OCI-LY3 (cell line): Measurements from ENCODE around the gene HOXD3.

ENCODE experiments used
- H2AFZ ChIP-seq: fragments of 200-600, 300-600 bp; shearing (Covaris generic); 2 replicates; pipeline ENCODE4 v1.6.0; 2014; ENCODE audit warnings: antibody characterized with exemption, low read depth, low read length
- H3K27ac ChIP-seq: fragments of 200-600, 300-600 bp; sonication (generic); 2 replicates; pipeline ENCODE4 v1.5.1; 2014; ENCODE audit warnings: mild to moderate bottlenecking, low read length, moderate library complexity, mixed read lengths
- H3K27me3 ChIP-seq: fragments of 200-600, 300-600 bp; sonication (generic); 2 replicates; pipeline ENCODE4 v1.6.1; 2014; ENCODE audit warnings: low read depth, low read length, mixed read lengths
- H3K36me3 ChIP-seq: fragments of 200-600, 300-600 bp; sonication (generic); replicated peaks from 2 replicates; pipeline ENCODE3; 2014; ENCODE audit warnings: low read depth, low read length, mixed read lengths
- H3K4me1 ChIP-seq: fragments of 300-600, 200-600 bp; sonication (generic); 2 replicates; pipeline ENCODE4 v1.6.1; 2014; ENCODE audit warnings: low read length, mixed read lengths
- H3K4me2 ChIP-seq: fragments of 200-600, 300-600 bp; sonication (generic); 2 replicates; pipeline ENCODE4 v1.6.1; 2014; ENCODE audit warnings: low read length, mixed read lengths
- H3K4me3 ChIP-seq: fragments of 300-600, 200-600 bp; sonication (generic); 2 replicates; pipeline ENCODE4 v1.5.1; 2014; ENCODE audit warnings: antibody characterized with exemption, mild to moderate bottlenecking, low read length, moderate library complexity
- H3K79me2 ChIP-seq: fragments of 300-600, 200-600 bp; shearing (Covaris generic); 2 replicates; pipeline ENCODE4 v1.6.1; 2014; ENCODE audit warnings: mild to moderate bottlenecking, low read length, mixed read lengths
- H3K9ac ChIP-seq: fragments of 300-600, 200-600 bp; shearing (Covaris generic); 2 replicates; pipeline ENCODE4 v1.6.0; 2014; ENCODE audit warnings: mild to moderate bottlenecking, low read length, moderate library complexity
- H3K9me3 ChIP-seq: fragments of 200-600, 300-600 bp; shearing (Covaris generic); 2 replicates; pipeline ENCODE4 v1.6.1; 2014; ENCODE audit warnings: low read length, mixed read lengths; ENCODE audit not compliant: insufficient read depth
- H4K20me1 ChIP-seq: fragments of 200-600, 300-600 bp; sonication (generic); 2 replicates; pipeline ENCODE4 v1.6.1; 2016; ENCODE audit warnings: low read length, mixed read lengths; ENCODE audit not compliant: insufficient read depth
- EZH2phosphoT487 ChIP-seq: fragments of 200-600 bp; shearing (Covaris generic); IDR thresholded peaks from 2 replicates; pipeline ENCODE4 v1.6.1; 2018; ENCODE audit warnings: antibody characterized with exemption, mixed run types, low read depth
- TF ChIP-seq, protein P1 (sequence below): fragments of 200-600, 300-600 bp; sonication (generic); IDR thresholded peaks from 2 replicates; pipeline ENCODE4 v1.5.1; 2014; ENCODE audit warnings: antibody characterized with exemption, low read length, low read depth

Gene HOXD3

DNA sequence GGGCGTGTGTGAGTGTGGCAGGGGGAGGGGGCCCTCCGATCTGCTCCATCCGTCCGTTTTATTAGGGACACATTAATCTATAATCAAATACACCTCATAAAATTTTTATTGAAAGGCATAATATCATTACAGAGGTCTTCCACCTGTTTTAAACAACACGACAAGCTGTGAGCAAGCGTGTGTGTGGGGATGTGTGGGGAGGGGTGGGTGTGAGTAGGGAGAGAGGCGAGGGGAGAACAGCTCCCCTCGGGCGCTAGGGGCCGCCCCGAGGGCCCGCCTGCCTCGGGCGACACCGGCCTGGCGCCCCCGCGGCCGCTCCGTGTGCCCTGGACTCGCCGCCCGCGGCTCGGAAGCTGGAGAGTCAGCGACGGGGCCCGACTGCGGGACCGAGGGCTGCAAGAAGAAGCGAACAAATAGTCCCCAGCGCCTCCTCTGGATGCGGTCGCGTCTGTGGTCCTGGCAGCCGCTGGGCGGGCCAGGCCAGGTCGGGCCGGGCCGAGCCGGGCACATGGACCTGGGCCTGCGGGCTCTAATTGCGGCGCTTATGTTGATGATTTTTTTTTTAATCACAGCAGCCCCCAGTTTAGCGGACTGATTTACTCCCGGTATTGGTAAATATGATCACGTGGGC is 34.9 kb upstream of the HOXD3 start:
- no peak overlapping the region for H3K9ac ChIP-seq
- H3K9me3 ChIP-seq, result no peaks in the 10 kb centered on the region
- H2AFZ ChIP-seq, result no peak overlapping the region
- H3K27me3 ChIP-seq, result no peaks in the 10 kb centered on the region
- H3K4me3 ChIP-seq, result no peak overlapping the region
- no peaks in the 10 kb centered on the region for H4K20me1 ChIP-seq
- H3K27ac ChIP-seq, result no peak overlapping the region
- no peaks in the 10 kb centered on the region for H3K36me3 ChIP-seq
- no peaks in the 10 kb centered on the region for H3K79me2 ChIP-seq
- TF ChIP-seq, protein P1, sequence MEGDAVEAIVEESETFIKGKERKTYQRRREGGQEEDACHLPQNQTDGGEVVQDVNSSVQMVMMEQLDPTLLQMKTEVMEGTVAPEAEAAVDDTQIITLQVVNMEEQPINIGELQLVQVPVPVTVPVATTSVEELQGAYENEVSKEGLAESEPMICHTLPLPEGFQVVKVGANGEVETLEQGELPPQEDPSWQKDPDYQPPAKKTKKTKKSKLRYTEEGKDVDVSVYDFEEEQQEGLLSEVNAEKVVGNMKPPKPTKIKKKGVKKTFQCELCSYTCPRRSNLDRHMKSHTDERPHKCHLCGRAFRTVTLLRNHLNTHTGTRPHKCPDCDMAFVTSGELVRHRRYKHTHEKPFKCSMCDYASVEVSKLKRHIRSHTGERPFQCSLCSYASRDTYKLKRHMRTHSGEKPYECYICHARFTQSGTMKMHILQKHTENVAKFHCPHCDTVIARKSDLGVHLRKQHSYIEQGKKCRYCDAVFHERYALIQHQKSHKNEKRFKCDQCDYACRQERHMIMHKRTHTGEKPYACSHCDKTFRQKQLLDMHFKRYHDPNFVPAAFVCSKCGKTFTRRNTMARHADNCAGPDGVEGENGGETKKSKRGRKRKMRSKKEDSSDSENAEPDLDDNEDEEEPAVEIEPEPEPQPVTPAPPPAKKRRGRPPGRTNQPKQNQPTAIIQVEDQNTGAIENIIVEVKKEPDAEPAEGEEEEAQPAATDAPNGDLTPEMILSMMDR, result no peak
- TF ChIP-seq EZH2phosphoT487, result no peak
- no peaks in the 10 kb centered on the region for H3K4me1 ChIP-seq
- no peak overlapping the region for H3K4me2 ChIP-seq

DNA sequence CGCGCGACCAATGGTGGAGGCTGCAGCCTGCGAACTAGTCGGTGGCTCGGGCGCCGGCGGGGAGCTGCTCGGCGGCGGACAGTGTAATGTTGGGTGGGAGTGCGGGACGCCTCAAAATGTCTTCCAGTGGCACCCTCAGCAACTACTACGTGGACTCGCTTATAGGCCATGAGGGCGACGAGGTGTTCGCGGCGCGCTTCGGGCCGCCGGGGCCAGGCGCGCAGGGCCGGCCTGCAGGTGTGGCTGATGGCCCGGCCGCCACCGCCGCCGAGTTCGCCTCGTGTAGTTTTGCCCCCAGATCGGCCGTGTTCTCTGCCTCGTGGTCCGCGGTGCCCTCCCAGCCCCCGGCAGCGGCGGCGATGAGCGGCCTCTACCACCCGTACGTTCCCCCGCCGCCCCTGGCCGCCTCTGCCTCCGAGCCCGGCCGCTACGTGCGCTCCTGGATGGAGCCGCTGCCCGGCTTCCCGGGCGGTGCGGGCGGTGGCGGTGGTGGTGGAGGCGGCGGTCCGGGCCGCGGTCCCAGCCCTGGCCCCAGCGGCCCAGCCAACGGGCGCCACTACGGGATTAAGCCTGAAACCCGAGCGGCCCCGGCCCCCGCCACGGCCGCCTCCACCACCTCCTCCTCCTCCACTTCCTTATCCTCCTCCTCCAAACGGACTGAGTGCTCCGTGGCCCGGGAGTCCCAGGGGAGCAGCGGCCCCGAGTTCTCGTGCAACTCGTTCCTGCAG is 34.3 kb upstream of the HOXD3 start, which contains the start of gene HOXD9:
TSS of gene HOXD9 (plus strand) at position 37 of the 728 bp plus-strand sequence. CDS start at position 87, 50 bp downstream.
- Histone ChIP-seq H3K36me3 (no peaks in the 10 kb centered on the region), H2AFZ (no peak within 1 kb of the TSS), H4K20me1 (no peaks in the 10 kb centered on the region), H3K9me3 (no peaks in the 10 kb centered on the region), H3K9ac (no peak within 1 kb of the TSS), H3K4me3 (no peak within 1 kb of the TSS), H3K79me2 (no peaks in the 10 kb centered on the region), H3K4me2 (no peak within 1 kb of the TSS), H3K4me1 (no peaks in the 10 kb centered on the region), H3K27me3 (no peaks in the 10 kb centered on the region), H3K27ac (no peak within 1 kb of the TSS)
- TF ChIP-seq, protein P1, result no peak
- no peak for TF ChIP-seq EZH2phosphoT487

DNA sequence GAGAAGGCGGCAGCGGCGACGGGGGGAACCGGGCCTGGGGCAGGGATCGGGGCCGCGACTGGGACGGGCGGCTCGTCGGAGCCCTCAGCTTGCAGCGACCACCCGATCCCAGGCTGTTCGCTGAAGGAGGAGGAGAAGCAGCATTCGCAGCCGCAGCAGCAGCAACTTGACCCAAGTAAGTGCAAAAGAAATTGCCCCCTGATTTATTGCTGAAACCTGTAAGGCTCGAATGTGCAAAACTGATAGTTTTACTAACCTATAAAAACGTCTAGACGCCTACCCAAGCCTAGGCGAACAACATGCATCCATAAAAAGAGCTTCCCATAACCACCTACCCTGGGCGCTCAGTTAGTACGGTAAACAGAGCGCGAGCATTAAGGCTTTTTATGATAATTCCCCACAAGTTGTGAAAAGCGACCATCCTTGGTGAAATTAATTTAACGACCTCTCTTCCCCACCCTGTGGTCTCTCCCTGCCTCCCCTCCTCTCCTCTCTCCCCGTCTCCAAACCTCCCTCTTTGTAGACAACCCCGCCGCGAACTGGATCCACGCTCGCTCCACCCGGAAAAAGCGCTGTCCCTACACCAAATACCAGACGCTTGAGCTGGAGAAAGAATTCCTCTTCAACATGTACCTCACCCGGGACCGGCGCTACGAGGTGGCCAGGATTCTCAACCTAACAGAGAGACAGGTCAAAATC is 33.5 kb upstream of the HOXD3 start:
- Histone ChIP-seq H4K20me1 (no peaks in the 10 kb centered on the region), H3K36me3 (no peaks in the 10 kb centered on the region), H3K27me3 (no peaks in the 10 kb centered on the region), H3K79me2 (no peaks in the 10 kb centered on the region), H3K27ac (no peak overlapping the region), H3K9me3 (no peaks in the 10 kb centered on the region), H3K4me2 (no peak overlapping the region), H3K9ac (no peak overlapping the region), H2AFZ (no peak overlapping the region), H3K4me1 (no peaks in the 10 kb centered on the region), H3K4me3 (no peak overlapping the region)
- no peak for TF ChIP-seq EZH2phosphoT487
- TF ChIP-seq, protein P1, result no peak
